ENCODE results near the gene DEPDC5. TPM values are rescaled to one million over a fixed set of nuclear protein-coding genes. Genes with fewer than 3 reads are reported as not detected.

The DEPDC5 gene
- total RNA-seq, 1 experiment from 2014 or later: 39.3 TPM

GRCh38 chr22:31833930-31834329, 80.1 kb downstream of the DEPDC5 start:
- intact Hi-C loops (cut with micrococcal nuclease; ENCODE audit: unreplicated experiment): no loop called here
- Histone ChIP-seq H3K36me3 (ENCODE audit: insufficient read depth, low read length, poor library complexity, severe bottlenecking) (peaks cover 11% of the 10 kb centered on the region), H3K4me3 (ENCODE audit: low read depth, low read length, poor library complexity, severe bottlenecking) (no peak overlapping the region), H3K27me3 (replicated peaks; ENCODE audit: insufficient read depth, low read depth, low read length, poor library complexity) (no peaks in the 10 kb centered on the region), H3K27ac (ENCODE audit: low read depth, low read length, poor library complexity, severe bottlenecking) (no peak overlapping the region), H3K9me3 (ENCODE audit: low read depth, low read length, poor library complexity, severe bottlenecking) (no peaks in the 10 kb centered on the region), H3K4me1 (ENCODE audit: insufficient read depth, low read length, poor library complexity, severe bottlenecking) (no peaks in the 10 kb centered on the region)
- ChIA-PET POLR2A (ENCODE audit: low non-redundant PET) (no interaction called here), CTCF (no interaction called here)
- DNase-seq (ENCODE audit: low spot score): no peak
- TF ChIP-seq EZH2 (IDR thresholded peaks at IDR 0.05; ENCODE audit: borderline replicate concordance, low read depth, low read length, poor library complexity, severe bottlenecking): no peak
- no peak for TF ChIP-seq CTCF (conservative IDR thresholded peaks at IDR 0.05; ENCODE audit: low read depth, low read length)
- BruUV-seq (replicated peaks): no TSS peak

- CTCF ChIA-PET: no interaction called here
Measured at GRCh38 chr22:31836010-31836409, 82.2 kb downstream of the DEPDC5 start.

GRCh38 chr22:31838917-31839316, 85.1 kb downstream of the DEPDC5 start:
- H3K27ac ChIP-seq (ENCODE audit: low read depth, low read length, poor library complexity, severe bottlenecking): no peak overlapping the region
- peaks cover 12% of the 10 kb centered on the region for H3K36me3 ChIP-seq (ENCODE audit: insufficient read depth, low read length, poor library complexity, severe bottlenecking)
- intact Hi-C loops (cut with micrococcal nuclease; ENCODE audit: unreplicated experiment): no loop called here
- H3K4me1 ChIP-seq (ENCODE audit: insufficient read depth, low read length, poor library complexity, severe bottlenecking): no peaks in the 10 kb centered on the region
- DNase-seq (ENCODE audit: low spot score): no peak
- ChIA-PET POLR2A (ENCODE audit: low non-redundant PET) (no interaction called here), CTCF (no interaction called here)
- no peaks in the 10 kb centered on the region for H3K27me3 ChIP-seq (replicated peaks; ENCODE audit: insufficient read depth, low read depth, low read length, poor library complexity)
- BruUV-seq (replicated peaks): no TSS peak
- TF ChIP-seq CTCF (conservative IDR thresholded peaks at IDR 0.05; ENCODE audit: low read depth, low read length): no peak
- no peak for TF ChIP-seq EZH2 (IDR thresholded peaks at IDR 0.05; ENCODE audit: borderline replicate concordance, low read depth, low read length, poor library complexity, severe bottlenecking)
- no peak overlapping the region for H3K4me3 ChIP-seq (ENCODE audit: low read depth, low read length, poor library complexity, severe bottlenecking)
- H3K9me3 ChIP-seq (ENCODE audit: low read depth, low read length, poor library complexity, severe bottlenecking): no peaks in the 10 kb centered on the region

More at GRCh38 chr22:31836010-31836409, 82.2 kb downstream of the DEPDC5 start:
- Histone ChIP-seq H3K27me3 (replicated peaks; ENCODE audit: insufficient read depth, low read depth, low read length, poor library complexity) (no peaks in the 10 kb centered on the region), H3K27ac (ENCODE audit: low read depth, low read length, poor library complexity, severe bottlenecking) (no peak overlapping the region), H3K4me3 (ENCODE audit: low read depth, low read length, poor library complexity, severe bottlenecking) (no peak overlapping the region), H3K36me3 (ENCODE audit: insufficient read depth, low read length, poor library complexity, severe bottlenecking) (peaks cover 12% of the 10 kb centered on the region), H3K4me1 (ENCODE audit: insufficient read depth, low read length, poor library complexity, severe bottlenecking) (no peaks in the 10 kb centered on the region), H3K9me3 (ENCODE audit: low read depth, low read length, poor library complexity, severe bottlenecking) (no peaks in the 10 kb centered on the region)
- no peak for DNase-seq (ENCODE audit: low spot score)
- TF ChIP-seq CTCF (conservative IDR thresholded peaks at IDR 0.05; ENCODE audit: low read depth, low read length): no peak
- TF ChIP-seq EZH2 (IDR thresholded peaks at IDR 0.05; ENCODE audit: borderline replicate concordance, low read depth, low read length, poor library complexity, severe bottlenecking): no peak
- BruUV-seq (replicated peaks): no TSS peak
- intact Hi-C loops (cut with micrococcal nuclease; ENCODE audit: unreplicated experiment): no loop called here
- POLR2A ChIA-PET (ENCODE audit: low non-redundant PET): no interaction called here

Measured in A673 (cell line).